ENCODE data around the gene CNOT11.
"Not testable (repeated sequence)": the region's sequence is repeated elsewhere in the genome, so short reads cannot be mapped to it uniquely, and the experiment has no call there.

Gene CNOT11

DNA sequence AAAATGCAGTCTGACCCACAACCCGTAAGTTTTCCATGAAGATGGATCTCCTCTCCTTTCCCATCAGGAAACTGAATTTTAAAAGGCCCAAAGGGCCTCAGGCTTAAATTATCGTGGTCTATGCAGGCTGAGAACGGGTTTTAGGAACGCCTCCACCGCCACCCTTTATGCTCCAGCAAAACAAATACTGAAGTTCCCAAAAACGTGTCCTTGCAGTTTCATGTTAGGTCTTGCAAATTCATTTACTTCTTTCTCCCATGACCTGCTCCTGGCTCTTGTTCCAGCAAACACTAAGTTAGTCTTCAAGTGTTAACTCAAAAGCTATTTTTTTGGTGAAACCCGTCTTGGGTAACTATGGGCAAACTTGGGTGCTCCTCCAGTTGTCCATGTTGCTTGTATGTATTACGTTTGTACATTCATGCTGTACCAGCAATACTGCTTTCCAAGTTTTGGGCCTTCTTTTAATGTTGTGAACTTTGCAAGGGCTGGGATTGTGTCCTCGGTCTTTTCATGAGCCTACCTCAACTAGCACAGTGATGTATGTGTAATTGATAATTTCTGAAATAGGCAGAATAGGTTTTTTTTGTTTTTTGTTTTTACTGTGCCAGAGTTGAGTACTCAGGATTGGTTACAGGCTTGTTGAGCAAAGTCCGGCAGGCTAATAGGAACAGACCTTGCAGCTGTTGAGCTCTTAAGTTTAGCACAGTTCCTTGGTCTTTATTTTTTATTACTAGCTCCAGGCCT, 57.6 kb downstream of the CNOT11 start:
- no peak for DNase-seq (ENCODE audit: low spot score)

DNA sequence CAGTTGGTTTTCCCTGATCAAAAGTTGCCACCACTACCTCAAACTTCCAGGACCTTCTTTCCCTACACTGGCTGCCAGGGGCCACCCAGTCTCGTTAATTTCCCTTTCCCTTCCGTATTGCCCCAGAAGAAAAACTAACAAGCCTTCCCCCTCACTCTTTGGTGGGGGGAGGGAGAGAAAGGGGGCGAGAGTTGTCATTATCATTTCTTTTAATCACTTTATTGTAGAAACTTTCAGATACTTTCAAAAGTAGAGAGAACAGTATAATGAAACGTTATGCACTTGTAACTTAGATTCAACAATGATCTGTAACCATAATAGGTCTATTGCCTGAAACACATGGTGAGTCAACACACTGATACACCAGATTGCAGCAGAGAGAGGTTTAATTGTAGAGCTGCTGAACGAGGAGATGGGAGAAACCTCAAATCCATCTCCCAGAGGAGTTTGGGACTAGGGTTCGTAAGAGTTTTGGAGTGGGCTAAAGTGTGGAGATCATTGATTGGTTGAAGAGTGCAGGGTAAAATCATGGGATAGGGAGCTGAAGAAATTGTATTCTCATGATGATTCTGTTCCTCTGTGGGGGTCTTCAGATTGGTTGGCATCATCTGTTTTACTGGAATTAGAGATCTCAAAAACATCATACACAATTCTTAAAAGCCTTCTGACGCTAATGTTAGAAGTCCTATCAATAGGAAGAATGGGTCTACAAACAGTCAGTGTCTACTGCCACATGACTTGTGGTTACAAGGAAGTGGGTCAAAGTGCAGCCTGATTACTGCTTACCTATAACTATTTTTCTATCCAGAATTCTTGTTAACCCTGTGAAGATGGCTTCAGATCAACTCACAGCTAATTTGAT, 58.4 kb downstream of the CNOT11 start:
- DNase-seq (ENCODE audit: low spot score), result no peak

DNA sequence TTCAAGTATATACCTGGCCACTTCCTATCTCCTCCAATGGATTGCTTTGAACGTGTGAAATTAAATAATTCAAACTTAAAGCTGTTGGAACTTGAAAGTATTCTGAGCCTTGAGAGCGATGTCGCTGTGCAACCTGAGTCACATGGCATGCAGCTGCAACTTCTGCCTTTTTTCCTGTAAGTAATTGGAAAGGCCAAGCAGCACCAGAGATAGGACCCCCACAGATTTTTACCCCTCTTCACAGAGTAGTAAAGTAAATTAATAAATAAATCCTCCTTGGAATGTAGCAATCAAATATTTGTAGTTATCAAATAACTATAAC, 59.0 kb downstream of the CNOT11 start:
- DNase-seq (ENCODE audit: low spot score), result no peak

DNA sequence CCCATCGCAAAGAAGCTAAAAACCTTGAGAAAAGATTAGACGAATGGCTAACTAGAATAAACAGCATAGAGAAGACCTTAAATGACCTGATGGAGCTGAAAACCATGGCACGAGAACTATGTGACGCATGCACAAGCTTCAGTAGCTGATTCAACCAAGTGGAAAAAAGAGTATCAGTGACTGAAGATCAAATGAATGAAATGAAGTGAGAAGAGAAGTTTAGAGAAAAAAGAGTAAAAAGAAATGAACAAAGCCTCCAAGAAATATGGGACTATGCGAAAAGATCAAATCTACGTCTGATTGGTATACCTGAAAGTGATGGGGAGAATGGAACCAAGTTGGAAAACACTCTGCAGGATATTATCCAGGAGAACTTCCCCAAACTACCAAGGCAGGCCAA, 63.9 kb downstream of the CNOT11 start:
- DNase-seq (ENCODE audit: low spot score), result not testable (repeated sequence)

Small RNA genes within 50 kb of the gene (small RNA-seq; reads per million reads assigned to genes)
- 0 to 0.31 reads per million in 2 experiments for gene MIR5696
- 7.2 to 33.6 reads per million in 2 experiments for gene SNORD89
